HepG2 (cell line): ENCODE measurements around the gene TSPAN11.

ENCODE experiments used
- CTCF ChIP-seq: sonication (generic); formaldehyde crosslinking; IDR thresholded peaks from 2 replicates; pipeline ENCODE4 v1.5.0; 2020; ENCODE audit warnings: mild to moderate bottlenecking, missing genetic modification reagents, moderate library complexity
- EZH2 ChIP-seq: conservative IDR thresholded peaks from 2 replicates; pipeline ENCODE4 v1.6.1; 2012; ENCODE audit warnings: mild to moderate bottlenecking, low read depth, low read length, moderate library complexity
- JARID2 ChIP-seq: sonication (generic); formaldehyde crosslinking; IDR thresholded peaks from 2 replicates; pipeline ENCODE4 v1.8.1; 2023; ENCODE audit warnings: missing genetic modification reagents, inconsistent platforms; ENCODE audit not compliant: insufficient replicate concordance
- KAT8 ChIP-seq: IDR thresholded peaks from 2 replicates; pipeline ENCODE4 v1.6.1; 2016; ENCODE audit warnings: missing genetic modification reagents, missing compliant biosample characterization
- NFYB ChIP-seq: sonication (generic); formaldehyde crosslinking; IDR thresholded peaks from 2 replicates; pipeline ENCODE4 v1.4.0; 2020; ENCODE audit warnings: missing genetic modification reagents
- ONECUT2 ChIP-seq: sonication (generic); formaldehyde crosslinking; IDR thresholded peaks from 2 replicates; pipeline ENCODE4 v1.4.0; 2020; ENCODE audit warnings: missing genetic modification reagents
- RAD21 ChIP-seq: fragments of 450-650 bp; formaldehyde crosslinking; IDR thresholded peaks from 2 replicates; pipeline ENCODE4 v1.5.0; 2020; ENCODE audit warnings: mild to moderate bottlenecking
- REPIN1 ChIP-seq: sonication (generic); formaldehyde crosslinking; IDR thresholded peaks from 2 replicates; pipeline ENCODE4 v1.8.0; 2022; ENCODE audit warnings: missing genetic modification reagents, low read depth, mild to moderate bottlenecking, borderline replicate concordance
- RNF2 ChIP-seq: fragments of 450-650 bp; conservative IDR thresholded peaks from 2 replicates; pipeline ENCODE4 v1.6.1; 2016; ENCODE audit warnings: low read depth
- TIGD3 ChIP-seq: sonication (generic); formaldehyde crosslinking; IDR thresholded peaks from 2 replicates; pipeline ENCODE4 v1.5.1; 2020; ENCODE audit warnings: mild to moderate bottlenecking, missing genetic modification reagents, borderline replicate concordance
- ZMYM2 ChIP-seq: sonication (generic); formaldehyde crosslinking; IDR thresholded peaks from 2 replicates; pipeline ENCODE4 v1.8.0; 2022; ENCODE audit warnings: mild to moderate bottlenecking, missing genetic modification reagents
- ZNF260 ChIP-seq: sonication (generic); formaldehyde crosslinking; IDR thresholded peaks from 2 replicates; pipeline ENCODE4 v1.4.0; 2020; ENCODE audit warnings: missing genetic modification reagents, low read depth, mild to moderate bottlenecking, borderline replicate concordance
- ZNF710 ChIP-seq: sonication (generic); formaldehyde crosslinking; IDR thresholded peaks from 2 replicates; pipeline ENCODE4 v1.5.0; 2020; ENCODE audit warnings: mild to moderate bottlenecking, missing genetic modification reagents, borderline replicate concordance

- no peak for TF ChIP-seq RAD21 (CRISPR knock-in tag)
- no peak for TF ChIP-seq JARID2
- no peak for TF ChIP-seq CTCF (CRISPR knock-in tag)
- TF ChIP-seq ZNF260 (CRISPR knock-in tag) = no peak
- no peak for TF ChIP-seq RNF2
- TF ChIP-seq NFYB (CRISPR knock-in tag) = no peak
- no peak for TF ChIP-seq KAT8 (CRISPR knock-in tag)
- no peak for TF ChIP-seq ONECUT2 (CRISPR knock-in tag)
- no peak for TF ChIP-seq ZMYM2
- TF ChIP-seq REPIN1 = no peak
- no peak for TF ChIP-seq EZH2
- TF ChIP-seq TIGD3 (CRISPR knock-in tag) = no peak
- no peak for TF ChIP-seq ZNF710
Measured at GRCh38 chr12:30900351-30900750, 26.2 kb upstream of the TSPAN11 start.
